HG03565 (cell line): ENCODE results near the gene RNF19B.

Source experiments
- ATAC-seq: cut with Tn5 transposase; IDR thresholded peaks from one replicate; pipeline ENCODE4 v1.9.1; 2021; ENCODE audit warnings: mild to moderate bottlenecking, moderate library complexity; ENCODE audit not compliant: unreplicated experiment

RNF19B gene

GRCh38 chr1:32890516-32891240 is 73.9 kb downstream of the RNF19B start:
- no peak for ATAC-seq

GRCh38 chr1:32889731-32890278 is 74.8 kb downstream of the RNF19B start:
- ATAC-seq = no peak

GRCh38 chr1:32888677-32889420 is 75.8 kb downstream of the RNF19B start:
- ATAC-seq = no peak

- ATAC-seq = no peak
Measured at GRCh38 chr1:32888134-32888533, 76.5 kb downstream of the RNF19B start.

GRCh38 chr1:32887623-32888022 is 77.0 kb downstream of the RNF19B start:
- no peak for ATAC-seq

GRCh38 chr1:32886828-32887414 is 77.7 kb downstream of the RNF19B start:
- no peak for ATAC-seq
